MM.1S (cell line): ENCODE measurements around the gene ATP1A2.
"Not testable (repeated sequence)": the region's sequence is repeated elsewhere in the genome, so short reads cannot be mapped to it uniquely, and the experiment has no call there.

Source experiments
- DNase-seq: peaks from one replicate; pipeline ENCODE4 v3.0.0-alpha.2; 2015
- H2AFZ ChIP-seq: fragments of 300-600 bp; sonication (generic); 2 replicates; pipeline ENCODE4 v1.6.0; 2016; ENCODE audit warnings: antibody characterized with exemption, low read length
- H3F3A ChIP-seq: fragments of 300-600 bp; sonication (generic); 2 replicates; pipeline ENCODE4 v1.6.1; 2016; ENCODE audit warnings: mild to moderate bottlenecking, antibody characterized with exemption, low read length, moderate library complexity, mixed read lengths; ENCODE audit not compliant: insufficient read depth
- H3K27ac ChIP-seq: fragments of 300-600 bp; sonication (generic); 2 replicates; pipeline ENCODE4 v1.5.1; 2016; ENCODE audit warnings: mild to moderate bottlenecking, low read length
- H3K27me3 ChIP-seq: fragments of 300-600 bp; sonication (generic); replicated peaks from 2 replicates; pipeline ENCODE4 v1.6.0; 2016; ENCODE audit warnings: low read length; ENCODE audit not compliant: insufficient read depth
- H3K36me3 ChIP-seq: fragments of 300-600 bp; sonication (generic); replicated peaks from 2 replicates; pipeline ENCODE4 v1.6.1; 2016; ENCODE audit warnings: mild to moderate bottlenecking, low read length, mixed read lengths; ENCODE audit not compliant: insufficient read depth
- H3K4me1 ChIP-seq: fragments of 300-600 bp; sonication (generic); 2 replicates; pipeline ENCODE4 v1.6.1; 2016; ENCODE audit warnings: low read length, mixed read lengths
- H3K4me2 ChIP-seq: fragments of 300-600 bp; sonication (generic); 2 replicates; pipeline ENCODE4 v1.6.0; 2016; ENCODE audit warnings: low read depth, low read length
- H3K4me3 ChIP-seq: fragments of 300-600 bp; sonication (generic); 2 replicates; pipeline ENCODE4 v1.5.1; 2016; ENCODE audit warnings: low read length, mixed read lengths
- H3K79me2 ChIP-seq: fragments of 300-600 bp; sonication (generic); 2 replicates; pipeline ENCODE4 v1.6.1; 2016; ENCODE audit warnings: mixed run types, low read length, mixed read lengths
- H3K9ac ChIP-seq: fragments of 300-600 bp; sonication (generic); 2 replicates; pipeline ENCODE4 v1.6.1; 2016; ENCODE audit warnings: low read length, mixed read lengths
- H3K9me2 ChIP-seq: fragments of 300-600 bp; sonication (generic); replicated peaks from 2 replicates; pipeline ENCODE4 v1.6.1; 2016; ENCODE audit warnings: mild to moderate bottlenecking, low read length, mixed read lengths; ENCODE audit not compliant: insufficient read depth
- H3K9me3 ChIP-seq: fragments of 300-600 bp; sonication (generic); replicated peaks from 2 replicates; pipeline ENCODE4 v1.6.1; 2016; ENCODE audit warnings: mild to moderate bottlenecking, low read length, mixed read lengths; ENCODE audit not compliant: insufficient read depth
- H4K20me1 ChIP-seq: fragments of 300-600 bp; sonication (generic); 2 replicates; pipeline ENCODE4 v1.6.1; 2016; ENCODE audit warnings: mild to moderate bottlenecking, low read length, moderate library complexity, mixed read lengths; ENCODE audit not compliant: insufficient read depth
- EZH2 ChIP-seq: fragments of 300-600 bp; sonication (generic); optimal IDR thresholded peaks from 2 replicates; pipeline ENCODE3; 2017; ENCODE audit warnings: low read depth, mild to moderate bottlenecking, antibody characterized with exemption, low read length, mixed read lengths
- EZH2phosphoT487 ChIP-seq: fragments of 300-600 bp; sonication (generic); IDR thresholded peaks from 2 replicates; pipeline ENCODE4 v1.6.1; 2018; ENCODE audit warnings: antibody characterized with exemption, low read length
- TF ChIP-seq, protein P1 (sequence below): fragments of 300-600 bp; sonication (generic); IDR thresholded peaks from 2 replicates; pipeline ENCODE4 v1.5.1; 2016; ENCODE audit warnings: antibody characterized with exemption, low read length, mixed read lengths

ATP1A2 gene

DNA sequence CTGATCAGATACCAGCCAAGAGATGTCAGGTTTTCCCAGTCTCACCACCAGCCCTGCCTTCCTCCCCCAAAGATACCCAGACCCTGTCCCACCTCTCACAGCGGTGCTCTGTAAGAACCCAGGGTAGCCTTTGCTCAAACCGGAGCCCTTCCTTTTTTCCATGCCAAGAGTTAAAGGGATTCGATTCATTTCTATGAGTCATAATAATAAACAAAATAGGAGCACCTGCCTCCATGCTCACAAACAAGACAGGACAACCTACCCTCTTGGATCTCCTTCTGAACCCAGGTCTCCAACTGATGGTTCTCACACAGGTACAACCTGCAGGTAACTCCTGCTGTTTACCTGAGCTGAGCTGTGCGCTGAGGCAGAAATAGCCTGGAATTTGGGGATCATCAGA lies 5.9 kb upstream of the ATP1A2 start:
- H3K9me2 ChIP-seq: no peaks in the 10 kb centered on the region
- no peak overlapping the region for H3K4me3 ChIP-seq
- H3K27me3 ChIP-seq: no peaks in the 10 kb centered on the region
- peak overlapping the region; percentile 41; the same call in 1 of the 2 replicates for H2AFZ ChIP-seq
- H3K27ac ChIP-seq: no peak overlapping the region
- no peaks in the 10 kb centered on the region for H3K79me2 ChIP-seq
- H3K9ac ChIP-seq: no peak overlapping the region
- no peaks in the 10 kb centered on the region for H3K36me3 ChIP-seq
- H4K20me1 ChIP-seq: no peaks in the 10 kb centered on the region
- DNase-seq: no peak
- H3K4me2 ChIP-seq: no peak overlapping the region
- H3F3A ChIP-seq: no peaks in the 10 kb centered on the region
- TF ChIP-seq EZH2phosphoT487: no peak
- TF ChIP-seq, protein P1, sequence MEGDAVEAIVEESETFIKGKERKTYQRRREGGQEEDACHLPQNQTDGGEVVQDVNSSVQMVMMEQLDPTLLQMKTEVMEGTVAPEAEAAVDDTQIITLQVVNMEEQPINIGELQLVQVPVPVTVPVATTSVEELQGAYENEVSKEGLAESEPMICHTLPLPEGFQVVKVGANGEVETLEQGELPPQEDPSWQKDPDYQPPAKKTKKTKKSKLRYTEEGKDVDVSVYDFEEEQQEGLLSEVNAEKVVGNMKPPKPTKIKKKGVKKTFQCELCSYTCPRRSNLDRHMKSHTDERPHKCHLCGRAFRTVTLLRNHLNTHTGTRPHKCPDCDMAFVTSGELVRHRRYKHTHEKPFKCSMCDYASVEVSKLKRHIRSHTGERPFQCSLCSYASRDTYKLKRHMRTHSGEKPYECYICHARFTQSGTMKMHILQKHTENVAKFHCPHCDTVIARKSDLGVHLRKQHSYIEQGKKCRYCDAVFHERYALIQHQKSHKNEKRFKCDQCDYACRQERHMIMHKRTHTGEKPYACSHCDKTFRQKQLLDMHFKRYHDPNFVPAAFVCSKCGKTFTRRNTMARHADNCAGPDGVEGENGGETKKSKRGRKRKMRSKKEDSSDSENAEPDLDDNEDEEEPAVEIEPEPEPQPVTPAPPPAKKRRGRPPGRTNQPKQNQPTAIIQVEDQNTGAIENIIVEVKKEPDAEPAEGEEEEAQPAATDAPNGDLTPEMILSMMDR: no peak
- no peak for TF ChIP-seq EZH2
- H3K9me3 ChIP-seq: no peaks in the 10 kb centered on the region
- no peaks in the 10 kb centered on the region for H3K4me1 ChIP-seq

DNA sequence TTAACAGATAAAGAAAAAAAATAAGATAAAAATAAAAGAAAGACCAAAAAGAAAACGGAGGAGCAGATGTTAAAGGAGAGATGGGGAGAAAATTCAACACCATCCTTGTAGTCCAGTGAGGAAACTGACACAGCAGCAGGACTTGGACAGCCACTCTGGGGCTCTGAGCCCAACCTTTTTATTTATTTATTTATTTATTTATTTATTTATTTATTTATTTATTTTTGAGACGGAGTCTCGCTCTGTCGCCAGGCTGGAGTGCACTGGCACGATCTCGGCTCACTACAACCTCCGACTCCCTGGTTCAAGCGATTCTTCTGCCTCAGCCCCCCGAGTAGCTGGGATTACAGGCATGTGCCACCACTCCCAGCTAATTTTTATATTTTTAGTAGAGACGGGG lies 4.1 kb upstream of the ATP1A2 start:
- H3F3A ChIP-seq, H2AFZ ChIP-seq, H3K79me2 ChIP-seq, H3K27me3 ChIP-seq, H3K4me2 ChIP-seq, H3K27ac ChIP-seq, H3K36me3 ChIP-seq, H3K9ac ChIP-seq, H4K20me1 ChIP-seq, H3K4me3 ChIP-seq, H3K9me3 ChIP-seq, DNase-seq, H3K4me1 ChIP-seq, H3K9me2 ChIP-seq: not testable (repeated sequence)

DNA sequence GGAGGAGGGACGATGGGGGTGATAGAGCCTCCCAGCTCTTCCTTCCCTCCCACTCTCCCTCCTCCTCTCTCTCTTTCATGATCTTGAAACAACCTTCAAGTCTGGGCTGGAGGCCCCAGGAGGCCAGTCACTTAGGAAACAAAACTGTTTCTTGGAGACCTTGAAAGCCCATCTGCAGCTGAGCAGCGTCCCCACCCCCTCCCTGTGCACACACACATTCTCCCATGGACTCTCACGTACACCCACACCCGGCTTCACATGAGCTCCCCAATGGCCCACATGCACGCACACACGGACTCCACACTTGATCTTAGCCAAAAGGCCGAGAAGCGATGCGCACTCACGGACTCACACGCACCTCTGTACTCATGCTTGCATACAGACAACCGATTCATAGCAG lies 3.2 kb upstream of the ATP1A2 start:
- H3K9me2 ChIP-seq: no peaks in the 10 kb centered on the region
- no peak overlapping the region for H2AFZ ChIP-seq
- no peak overlapping the region for H3K4me2 ChIP-seq
- H3K27me3 ChIP-seq: 0 out of 2 replicates have a peak, but pooled peaks cover 2% of the 10 kb centered on the region
- no peak overlapping the region for H3K4me3 ChIP-seq
- H3K79me2 ChIP-seq: no peaks in the 10 kb centered on the region
- no peaks in the 10 kb centered on the region for H3K4me1 ChIP-seq
- H4K20me1 ChIP-seq: no peaks in the 10 kb centered on the region
- TF ChIP-seq, protein P1: no peak
- TF ChIP-seq EZH2phosphoT487 (no peak), EZH2 (no peak)
- H3K9me3 ChIP-seq: no peaks in the 10 kb centered on the region
- no peaks in the 10 kb centered on the region for H3F3A ChIP-seq
- no peak for DNase-seq
- H3K9ac ChIP-seq: no peak overlapping the region
- H3K27ac ChIP-seq: no peak overlapping the region
- H3K36me3 ChIP-seq: no peaks in the 10 kb centered on the region

DNA sequence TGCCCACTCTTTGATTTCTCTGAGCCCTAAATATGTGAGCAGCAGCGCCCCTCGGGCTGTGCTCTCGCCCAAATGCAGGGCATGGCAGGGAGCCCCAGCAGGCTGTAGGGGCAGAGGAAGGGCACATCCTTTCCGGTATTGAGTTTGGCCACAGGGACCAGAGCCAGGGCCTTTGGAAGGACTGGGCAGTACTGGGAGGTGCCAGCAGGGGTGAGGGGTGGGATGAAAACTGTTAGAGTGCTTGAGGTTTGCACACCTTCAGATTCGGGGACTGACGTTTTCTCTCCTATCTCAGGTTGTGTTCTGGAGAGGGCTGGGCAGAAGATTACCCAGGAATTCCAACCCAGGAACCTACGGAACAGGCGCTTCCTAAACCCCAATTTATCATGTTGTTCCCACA lies 2.2 kb upstream of the ATP1A2 start:
- H3K36me3 ChIP-seq: no peaks in the 10 kb centered on the region
- TF ChIP-seq EZH2: no peak
- TF ChIP-seq EZH2phosphoT487: no peak
- TF ChIP-seq, protein P1: no peak
- H3K9me2 ChIP-seq: no peaks in the 10 kb centered on the region
- H3K27ac ChIP-seq: no peak overlapping the region
- no peak overlapping the region for H3K4me3 ChIP-seq
- no peak overlapping the region for H3K4me2 ChIP-seq
- no peaks in the 10 kb centered on the region for H3K4me1 ChIP-seq
- H3K27me3 ChIP-seq: peaks cover 7% of the 10 kb centered on the region; the same call in 1 of the 2 replicates
- no peak overlapping the region for H3K9ac ChIP-seq
- H3F3A ChIP-seq: no peaks in the 10 kb centered on the region
- DNase-seq: no peak
- no peak overlapping the region for H2AFZ ChIP-seq
- H4K20me1 ChIP-seq: no peaks in the 10 kb centered on the region
- H3K9me3 ChIP-seq: no peaks in the 10 kb centered on the region
- no peaks in the 10 kb centered on the region for H3K79me2 ChIP-seq
